GM21786 (cell line): ENCODE measurements around the gene SF3B2.
"Not testable (repeated sequence)": the region's sequence is repeated elsewhere in the genome, so short reads cannot be mapped to it uniquely, and the experiment has no call there.

Source experiments
- ATAC-seq: cut with Tn5 transposase; IDR thresholded peaks from one replicate; pipeline ENCODE4 v1.9.1; 2021; ENCODE audit not compliant: unreplicated experiment

SF3B2 gene

DNA sequence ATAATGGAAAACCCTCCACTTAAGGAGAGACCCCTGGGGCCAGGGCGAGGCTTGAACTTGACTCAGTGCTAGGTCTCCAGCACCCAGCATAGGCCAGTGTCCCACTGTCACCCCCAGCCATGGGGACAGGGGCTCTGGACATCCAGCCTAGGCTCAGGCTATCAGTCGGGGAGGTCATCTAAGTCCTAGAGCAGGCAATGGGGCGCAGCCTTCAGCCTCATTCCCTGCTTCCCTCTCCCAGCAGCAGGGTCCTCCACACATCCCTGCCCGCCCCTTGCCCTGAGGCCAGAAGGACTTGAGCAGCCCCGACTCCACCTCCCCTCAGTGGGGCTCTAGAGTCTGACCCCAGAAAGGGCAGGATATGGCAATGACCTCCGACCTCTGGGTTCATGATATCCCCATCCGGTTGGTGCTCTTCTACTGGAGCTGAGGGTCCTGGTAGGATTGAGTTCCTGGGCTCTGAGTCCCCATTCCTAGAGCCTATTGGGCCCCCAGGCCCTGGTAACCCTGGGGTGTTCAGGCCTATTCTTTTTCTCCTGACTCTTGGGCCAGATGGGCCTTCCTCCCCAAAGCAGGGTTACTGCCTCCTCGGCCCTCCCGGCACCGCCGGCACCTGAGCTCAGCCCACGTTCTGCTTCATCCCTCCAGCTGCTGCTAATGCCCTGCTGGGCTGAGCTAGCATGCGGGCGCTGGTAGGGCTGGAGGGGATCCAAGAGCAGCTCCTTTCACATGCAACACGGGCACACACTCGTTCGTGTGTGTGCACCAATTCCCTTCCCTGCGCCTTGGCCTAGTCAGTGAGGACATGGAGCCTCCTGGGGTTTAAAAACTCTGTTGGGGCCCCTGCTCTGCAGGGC is 36.0 kb upstream of the SF3B2 start:
- ATAC-seq: no peak

DNA sequence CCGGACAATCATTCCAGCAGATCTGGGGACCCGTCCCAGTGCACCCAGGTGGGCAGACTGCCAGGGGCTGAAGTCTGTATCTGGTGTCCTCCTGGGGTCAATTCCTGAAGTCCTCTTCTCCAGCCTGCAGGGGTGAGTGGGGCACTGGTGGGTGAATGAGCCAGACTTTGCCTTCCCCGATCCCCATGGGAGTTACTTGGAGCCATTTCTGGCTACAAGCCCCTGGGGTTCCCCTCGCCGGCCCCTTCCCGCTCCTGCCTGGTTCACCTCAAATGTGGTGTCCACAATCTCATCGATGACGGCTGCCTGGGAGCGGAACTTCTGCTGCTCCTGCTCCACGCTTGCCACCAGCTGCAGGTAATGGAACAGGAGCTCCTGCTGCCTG is 35.4 kb upstream of the SF3B2 start:
- no peak for ATAC-seq

DNA sequence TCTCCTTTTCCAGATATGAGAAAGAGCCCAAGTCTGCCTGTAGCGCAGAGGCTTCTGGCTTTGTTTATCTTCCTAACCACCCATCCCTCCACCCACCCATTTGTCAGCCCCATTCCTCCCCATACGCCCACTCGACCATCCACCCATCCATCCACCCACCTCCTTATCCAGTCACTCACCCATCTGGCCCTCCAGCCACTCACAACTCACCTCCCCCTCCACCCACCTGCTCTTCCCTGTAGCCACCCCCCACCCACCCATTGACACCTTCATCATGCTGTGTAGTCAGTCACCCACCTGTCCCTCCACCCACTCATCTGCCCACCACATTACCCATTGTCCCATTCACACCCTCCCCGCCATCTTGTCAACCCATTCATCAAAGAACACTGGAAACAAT is 34.8 kb upstream of the SF3B2 start:
- ATAC-seq: no peak

DNA sequence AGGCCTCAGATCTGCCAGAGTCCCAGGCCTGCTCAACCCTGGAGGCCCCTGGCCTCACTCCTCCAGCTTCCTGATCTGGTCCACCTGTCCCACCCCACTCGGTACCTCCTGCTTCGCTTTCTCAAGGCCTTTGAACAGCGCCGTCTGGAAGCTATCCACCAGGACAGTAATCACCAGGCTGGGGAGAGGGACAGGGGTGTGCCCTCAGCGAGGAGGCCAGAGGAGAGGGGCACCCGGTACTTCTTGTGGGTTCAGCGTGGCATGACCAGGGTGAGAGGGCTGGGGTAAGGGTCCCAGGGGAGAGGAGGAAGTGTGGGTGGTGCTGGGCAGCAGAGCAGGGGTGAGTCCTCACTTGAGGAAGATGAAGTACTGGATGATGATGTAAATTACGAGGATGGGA is 32.0 kb upstream of the SF3B2 start:
- no peak for ATAC-seq

DNA sequence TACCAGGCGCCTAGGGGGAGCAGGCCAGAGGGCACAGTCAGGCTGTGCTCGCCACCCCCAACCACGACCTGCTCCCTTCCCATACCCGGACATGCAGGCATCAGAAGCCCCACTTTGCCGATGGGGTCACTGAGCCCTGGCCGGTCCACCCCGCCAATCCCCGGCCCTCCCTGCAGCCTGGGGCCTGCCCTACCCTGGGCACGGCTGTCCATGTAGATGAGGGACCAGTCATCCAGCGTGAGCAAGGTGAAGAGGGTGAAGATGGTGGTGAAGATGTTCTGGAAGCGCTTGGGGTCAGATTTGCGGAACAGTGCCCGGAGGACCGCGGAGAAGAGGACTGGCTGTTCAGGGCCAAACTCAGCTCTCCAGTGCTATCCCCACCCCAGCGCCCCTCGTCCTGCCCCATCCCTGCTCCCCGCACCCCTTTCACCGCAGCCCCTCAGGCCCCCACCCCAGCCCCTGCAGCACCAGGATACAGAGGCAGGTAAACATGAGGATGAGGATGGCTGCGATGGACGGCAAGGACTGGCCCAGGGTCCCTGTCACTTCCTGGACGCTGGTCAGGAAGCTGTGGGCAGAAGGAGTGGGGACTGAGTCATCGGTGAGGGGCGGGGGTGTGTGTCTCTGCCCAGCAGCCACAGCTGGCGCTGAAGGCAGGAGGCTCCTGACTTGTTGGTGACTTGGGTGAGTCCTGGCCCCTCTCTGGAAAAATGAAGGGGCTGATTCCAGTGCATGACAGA is 31.4 kb upstream of the SF3B2 start:
- no peak for ATAC-seq

DNA sequence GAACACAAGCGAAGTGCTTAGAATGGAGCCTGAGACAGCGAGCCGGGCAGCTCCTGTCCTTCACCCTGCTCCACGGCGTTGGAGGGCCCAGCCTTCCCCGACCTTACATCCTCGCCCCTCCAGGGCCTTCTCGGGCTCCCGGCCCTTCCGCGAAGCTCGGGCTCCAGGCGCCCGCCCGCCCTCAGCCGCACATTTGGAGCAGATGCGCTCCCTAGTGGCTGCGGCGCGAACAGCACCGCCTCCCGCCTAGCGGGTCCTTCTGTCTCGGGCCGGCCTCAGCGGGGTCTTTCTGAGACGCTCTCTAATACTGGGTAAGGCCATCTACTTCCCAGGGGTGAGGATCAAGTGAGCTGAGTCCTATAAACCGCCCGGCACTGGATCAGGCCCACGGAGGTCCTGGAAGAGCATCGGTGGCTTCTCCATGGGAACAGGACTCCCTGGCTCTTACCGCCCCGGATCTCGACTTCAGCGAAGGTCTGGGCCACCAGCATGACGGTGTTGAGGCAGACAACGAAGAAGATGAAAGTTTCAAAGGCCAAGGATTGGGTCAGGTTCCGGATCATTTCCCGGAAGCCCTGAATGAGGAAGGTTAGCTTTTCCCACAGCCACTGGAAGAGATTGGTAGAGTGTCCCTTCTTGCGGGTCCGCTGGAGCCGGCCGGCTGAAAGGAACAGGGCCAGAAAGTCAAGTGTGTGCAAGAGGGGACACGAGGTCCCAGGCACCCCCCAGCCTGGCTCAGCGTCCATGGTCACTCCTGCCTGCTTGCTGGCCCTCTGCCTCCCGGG is 29.6 kb upstream of the SF3B2 start:
- no peak for ATAC-seq

DNA sequence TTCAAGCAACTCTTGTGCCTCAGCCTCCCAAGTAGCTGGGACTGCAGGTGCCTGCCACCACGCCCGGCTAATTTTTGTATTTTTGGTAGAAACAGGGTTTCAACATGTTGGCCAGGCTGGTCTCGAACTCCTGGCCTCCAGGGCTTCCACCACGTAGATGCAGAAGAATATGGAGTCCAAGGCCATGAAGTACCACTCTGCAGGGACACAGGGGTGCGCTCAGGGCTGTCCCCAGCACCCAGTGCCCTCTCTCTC is 29.1 kb upstream of the SF3B2 start:
- not testable (repeated sequence) for ATAC-seq

DNA sequence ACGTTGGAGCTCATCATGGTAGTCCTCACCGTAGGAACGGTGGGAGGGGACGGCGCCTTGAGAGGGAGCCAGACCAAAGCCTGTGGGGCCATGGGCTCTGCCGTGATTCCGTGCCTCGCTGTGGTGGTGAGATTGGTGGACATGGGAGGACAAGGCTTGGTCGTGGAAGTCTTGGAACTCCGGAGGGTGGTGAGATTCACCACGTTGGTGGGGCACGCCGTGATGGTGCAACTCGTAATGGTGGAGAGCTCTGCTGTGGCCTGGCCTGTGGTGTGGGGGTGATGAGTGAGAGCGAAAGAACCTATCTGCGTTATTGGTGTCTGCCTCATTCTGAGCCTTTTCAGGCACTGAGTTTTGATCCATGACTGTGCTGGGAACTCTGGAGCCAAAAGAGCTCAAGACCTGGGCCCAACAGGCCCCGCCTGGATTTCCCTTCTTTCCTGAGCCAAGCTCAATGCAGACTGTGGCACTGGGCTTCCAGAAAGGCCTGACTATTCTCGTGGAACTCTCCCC is 26.1 kb upstream of the SF3B2 start, which contains the start of gene CATSPER1:
Gene CATSPER1, minus strand, starts transcription at position 463 of the 513 bp plus-strand sequence. Its CDS starts 100 bp downstream, at position 363.
- no peak for ATAC-seq

DNA sequence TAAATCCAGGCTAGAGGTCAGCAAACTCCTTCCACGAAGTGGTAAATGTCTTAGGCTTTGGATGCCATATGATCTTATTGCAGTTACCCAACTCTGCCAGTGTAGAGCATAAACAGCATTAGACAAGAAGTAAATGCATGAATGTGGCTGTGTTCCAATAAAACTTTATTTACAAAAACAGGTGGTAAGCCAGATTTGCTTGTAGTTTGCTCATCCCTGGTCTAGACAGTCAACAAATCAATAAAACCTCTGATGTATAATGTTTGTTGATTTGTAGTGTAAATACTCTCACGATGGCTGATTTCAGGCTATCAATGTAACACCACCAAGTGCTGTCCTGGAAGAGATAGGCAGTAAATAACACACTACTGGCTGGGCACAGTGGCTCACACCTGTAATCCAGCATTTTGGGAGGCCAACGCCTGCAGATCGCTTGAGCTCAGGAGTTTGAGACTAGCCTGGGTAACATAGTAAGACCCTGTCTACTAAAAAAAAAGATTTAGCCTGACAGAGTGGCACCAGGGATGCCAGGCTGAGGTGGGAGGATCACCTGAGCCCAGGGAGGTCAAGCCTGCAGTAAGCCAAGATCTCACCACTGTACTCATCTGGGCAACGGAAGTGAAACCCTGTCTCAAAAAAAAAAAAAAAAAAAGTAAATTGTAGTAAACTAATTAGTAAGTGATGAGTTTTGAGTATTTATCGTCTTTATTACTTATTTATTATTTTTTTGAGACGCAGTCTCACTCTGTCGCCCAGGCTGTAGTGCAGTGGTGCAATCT is 19.0 kb upstream of the SF3B2 start:
- no peak for ATAC-seq

DNA sequence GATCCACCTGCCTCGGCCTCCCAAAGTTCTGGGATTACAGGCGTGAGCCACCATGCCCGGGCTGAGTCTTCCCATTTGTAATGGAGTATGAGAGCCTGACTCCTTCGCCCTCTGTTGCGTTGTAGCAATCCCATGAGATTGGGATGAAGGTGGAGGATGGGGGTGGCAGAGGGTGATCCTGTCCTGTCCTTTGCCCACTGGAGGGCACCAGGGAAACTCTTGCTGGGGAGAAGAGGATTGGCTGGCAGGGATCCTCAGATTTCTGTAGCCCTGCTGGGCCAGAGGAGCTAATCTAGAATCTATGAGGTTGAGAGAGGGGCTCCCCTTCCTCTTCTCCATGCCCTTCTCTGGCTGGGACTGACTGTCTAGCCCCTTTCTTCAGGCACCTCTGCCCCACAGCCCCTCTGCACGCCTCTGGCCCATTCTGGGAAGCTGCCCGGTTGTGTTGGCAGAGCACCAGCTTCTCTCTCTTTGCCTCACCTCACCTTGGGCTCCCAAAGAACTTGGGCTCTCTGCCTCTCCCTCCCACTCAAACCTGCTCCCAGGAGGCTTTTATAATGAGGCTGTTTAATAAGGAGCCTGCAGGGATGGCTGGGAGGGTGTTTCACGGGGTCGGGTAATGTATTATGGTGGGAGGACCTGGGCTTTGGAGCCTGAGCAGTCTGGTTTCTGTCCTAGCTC is 16.4 kb upstream of the SF3B2 start:
- no peak for ATAC-seq

- no peak for ATAC-seq
Observed at GRCh38 chr11:66036334-66036710, 15.8 kb upstream of the SF3B2 start.

- ATAC-seq: no peak
Observed at GRCh38 chr11:66037327-66037726, 14.8 kb upstream of the SF3B2 start.

DNA sequence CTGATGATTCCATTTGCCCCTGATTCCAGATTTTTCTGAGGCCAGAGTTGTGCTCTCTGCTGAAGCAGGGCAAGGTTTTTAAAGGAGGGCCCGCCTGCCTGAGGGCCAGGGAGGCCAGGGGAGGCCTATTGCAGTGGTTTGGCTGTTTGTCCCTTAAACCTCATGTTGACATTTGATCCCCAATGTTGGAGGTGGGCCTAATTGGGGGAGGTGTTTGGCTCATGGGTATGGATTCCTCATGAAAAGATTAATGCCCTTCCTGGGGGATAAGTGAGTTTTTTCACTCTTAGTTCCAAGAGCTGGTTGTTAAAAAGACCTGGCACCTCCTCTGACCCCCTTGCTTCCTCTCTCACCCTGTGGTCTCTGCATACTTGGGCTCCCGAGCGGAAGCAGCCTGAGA is 12.4 kb upstream of the SF3B2 start:
- ATAC-seq: no peak

GRCh38 chr11:66042227-66042995 is 9.8 kb upstream of the SF3B2 start:
- ATAC-seq: no peak

DNA sequence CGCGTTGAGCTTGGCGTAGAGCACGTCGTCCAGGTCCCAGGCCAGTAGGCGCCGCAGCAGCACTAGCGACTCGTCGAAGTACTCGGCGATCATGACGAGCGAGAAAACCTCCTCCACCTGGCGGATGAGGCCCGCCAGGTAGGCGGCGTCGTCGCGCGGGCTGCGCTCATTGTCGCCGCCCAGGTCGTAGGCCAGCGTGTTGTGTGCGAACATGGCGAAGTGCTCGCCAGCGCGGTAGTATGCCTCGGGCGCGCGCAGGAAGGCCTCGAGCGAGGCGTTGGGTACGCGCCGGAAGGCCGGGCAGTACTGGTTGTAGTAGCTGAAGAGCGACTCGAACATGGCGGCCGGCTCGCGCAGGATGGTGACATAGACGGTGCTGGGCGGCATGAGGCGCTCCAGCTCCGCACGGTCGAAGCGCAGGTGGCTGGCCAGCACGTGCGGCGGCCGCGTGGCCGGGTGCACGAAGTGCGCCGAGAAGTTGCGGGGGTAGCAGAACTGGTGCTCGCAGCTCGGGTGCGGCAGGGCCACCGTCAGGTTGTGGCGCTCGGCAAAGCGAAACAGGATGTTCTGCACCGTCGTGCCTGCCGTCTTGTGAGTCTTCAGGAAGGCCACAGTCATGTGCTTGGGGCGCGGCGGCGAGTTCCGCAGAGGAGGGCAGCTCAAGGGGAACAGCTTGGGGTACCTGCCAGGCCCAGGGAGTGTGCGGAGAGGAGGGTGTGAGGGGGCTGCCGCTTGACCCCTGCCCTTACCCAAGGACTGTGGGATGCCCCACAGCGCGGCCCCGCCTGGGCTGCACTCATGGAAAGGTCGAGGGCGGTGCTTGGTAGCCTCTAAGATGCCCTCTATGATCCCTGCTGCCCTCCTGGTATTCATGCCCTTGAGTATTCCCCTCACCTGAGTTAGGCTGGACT is 8.9 kb upstream of the SF3B2 start:
- no peak for ATAC-seq

- no peak for ATAC-seq
Observed at GRCh38 chr11:66044757-66045156, 7.4 kb upstream of the SF3B2 start.

GRCh38 chr11:66045177-66045639 is 7.0 kb upstream of the SF3B2 start:
- ATAC-seq: no peak

DNA sequence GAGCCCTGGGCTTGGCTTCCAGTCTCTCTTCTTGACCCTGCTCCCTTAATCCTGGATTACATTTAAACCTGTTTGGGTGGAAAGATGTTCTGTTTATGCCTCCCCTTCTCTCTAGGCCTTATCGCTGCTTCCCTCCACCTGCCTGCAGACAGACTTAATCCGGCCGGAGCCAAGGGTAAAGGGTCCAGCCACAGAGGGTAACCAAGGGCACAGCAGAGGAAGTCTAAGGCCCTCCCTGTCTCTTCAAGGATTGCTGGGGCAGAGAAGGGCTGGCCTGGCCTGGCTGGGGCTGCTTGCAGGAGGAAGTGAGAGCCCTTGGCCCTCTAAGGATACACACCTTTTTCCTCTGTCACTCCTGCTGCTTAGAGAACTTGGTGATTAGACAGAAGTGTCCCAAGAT is 5.3 kb upstream of the SF3B2 start:
- ATAC-seq: no peak
